IMR-90 (cell line): ENCODE results near the gene DDX10. TPM values are rescaled to one million over a fixed set of nuclear protein-coding genes. Genes with fewer than 3 reads are reported as not detected.

Source experiments
- ATAC-seq: fragments of 200-7000 bp; cut with Tn5 transposase; 2 replicates; pipeline ENCODE4 v1.9.1; 2020; ENCODE audit warnings: low read depth, mild to moderate bottlenecking, moderate library complexity
- BruUV-seq: library from RNA; stranded (reverse); fragments of 400-500 nt; replicated peaks from 2 replicates; lab custom pipeline; 2021; lab: Mats Ljungman, UMichigan
- CTCF ChIA-PET: fragments of 300-600 bp; formaldehyde crosslinking; extraction: SDS; loops from one replicate; lab custom pipeline; 2021; ENCODE audit warnings: antibody characterized with exemption; lab: Yijun Ruan, JAX
- POLR2A ChIA-PET: fragments of 300-600 bp; sonication (Branson Sonifier 250); formaldehyde crosslinking; loops from one replicate; lab custom pipeline; 2022; ENCODE audit warnings: antibody characterized with exemption; ENCODE audit not compliant: unreplicated experiment; lab: Charles Lee
- DNase-seq: peaks from one replicate; pipeline ENCODE4 v3.0.0; 2013
- H2AFZ ChIP-seq: replicated peaks from 2 replicates; pipeline ENCODE3; 2013; ENCODE audit warnings: low read length, mild to moderate bottlenecking; ENCODE audit not compliant: poor library complexity
- H2AK5ac ChIP-seq: 2 replicates; pipeline ENCODE4 v1.6.1; 2013; ENCODE audit warnings: low read depth, low read length, inconsistent platforms
- H2AK9ac ChIP-seq: replicated peaks from 2 replicates; pipeline ENCODE3; 2013; ENCODE audit warnings: mild to moderate bottlenecking, low read depth, low read length, moderate library complexity; ENCODE audit not compliant: poor library complexity
- H2BK120ac ChIP-seq: 2 replicates; pipeline ENCODE4 v1.6.1; 2013; ENCODE audit warnings: low read depth, low read length, inconsistent platforms
- H2BK15ac ChIP-seq: 3 replicates; pipeline ENCODE4 v1.6.1; 2013; ENCODE audit warnings: low read depth, low read length, inconsistent platforms
- H2BK20ac ChIP-seq: 2 replicates; pipeline ENCODE4 v1.6.1; 2013; ENCODE audit warnings: low read depth, mild to moderate bottlenecking, inconsistent platforms, low read length, moderate library complexity
- H2BK5ac ChIP-seq: 2 replicates; pipeline ENCODE4 v1.6.1; 2013; ENCODE audit warnings: mild to moderate bottlenecking, low read depth, low read length, inconsistent platforms; ENCODE audit not compliant: poor library complexity, severe bottlenecking
- H3K14ac ChIP-seq: replicated peaks from 2 replicates; pipeline ENCODE4 v1.6.1; 2013; ENCODE audit warnings: low read depth, low read length, inconsistent platforms
- H3K18ac ChIP-seq: 2 replicates; pipeline ENCODE4 v1.6.1; 2013; ENCODE audit warnings: low read depth, low read length, control low read depth
- H3K23ac ChIP-seq: 2 replicates; pipeline ENCODE4 v1.6.1; 2013; ENCODE audit warnings: low read depth, low read length, inconsistent platforms
- H3K27ac ChIP-seq: 2 replicates; pipeline ENCODE4 v1.5.1; 2013; ENCODE audit warnings: mild to moderate bottlenecking, control low read depth, low read length; ENCODE audit not compliant: insufficient read depth
- H3K27me3 ChIP-seq: 2 replicates; pipeline ENCODE4 v1.6.1; 2013; ENCODE audit warnings: low read length; ENCODE audit not compliant: control insufficient read depth, insufficient read depth
- H3K36me3 ChIP-seq: 2 replicates; pipeline ENCODE4 v1.6.1; 2013; ENCODE audit warnings: low read length, mixed read lengths; ENCODE audit not compliant: control insufficient read depth, insufficient read depth
- H3K4ac ChIP-seq: 2 replicates; pipeline ENCODE4 v1.6.1; 2013; ENCODE audit warnings: low read depth, low read length, inconsistent platforms
- H3K4me1 ChIP-seq: 2 replicates; pipeline ENCODE4 v1.6.1; 2013; ENCODE audit warnings: low read length, mixed read lengths; ENCODE audit not compliant: control insufficient read depth, insufficient read depth
- H3K4me2 ChIP-seq: 2 replicates; pipeline ENCODE4 v1.6.1; 2013; ENCODE audit warnings: low read depth, mild to moderate bottlenecking, control low read depth, low read length, moderate library complexity
- H3K4me3 ChIP-seq: 2 replicates; pipeline ENCODE4 v1.5.1; 2013; ENCODE audit warnings: low read depth, mild to moderate bottlenecking, control low read depth, low read length, moderate library complexity; ENCODE audit not compliant: insufficient read depth
- H3K56ac ChIP-seq: 2 replicates; pipeline ENCODE4 v1.6.1; 2013; ENCODE audit warnings: low read length, inconsistent platforms; ENCODE audit not compliant: insufficient read depth; ENCODE audit errors: extremely low read depth
- H3K79me1 ChIP-seq, 2 experiments: 2 replicates each; pipeline ENCODE4 v1.6.1; 2013; ENCODE audit warnings: low read length in 2 of 2, inconsistent platforms in 1 of 2, low read depth in 1 of 2
- H3K9ac ChIP-seq: 2 replicates; pipeline ENCODE4 v1.6.1; 2013; ENCODE audit warnings: low read depth, low read length, control low read depth
- H3K9me1 ChIP-seq: 2 replicates; pipeline ENCODE4 v1.6.1; 2013; ENCODE audit warnings: low read length, inconsistent platforms; ENCODE audit not compliant: insufficient read depth
- H3K9me3 ChIP-seq: 2 replicates; pipeline ENCODE4 v1.6.1; 2013; ENCODE audit warnings: low read length; ENCODE audit not compliant: control insufficient read depth, insufficient read depth
- H4K20me1 ChIP-seq: 2 replicates; pipeline ENCODE4 v1.6.1; 2013; ENCODE audit warnings: low read length, inconsistent platforms; ENCODE audit not compliant: insufficient read depth
- H4K5ac ChIP-seq: 2 replicates; pipeline ENCODE4 v1.6.1; 2013; ENCODE audit warnings: mild to moderate bottlenecking, low read depth, low read length, control low read depth
- H4K8ac ChIP-seq, 2 experiments: 2 replicates each; pipeline ENCODE4 v1.6.1; 2013; ENCODE audit warnings: low read depth in 2 of 2, low read length in 2 of 2, control low read depth in 1 of 2, inconsistent platforms in 1 of 2
- H4K91ac ChIP-seq: 2 replicates; pipeline ENCODE4 v1.6.1; 2013; ENCODE audit warnings: low read depth, low read length, inconsistent platforms; ENCODE audit not compliant: insufficient read depth
- CEBPB ChIP-seq: IDR thresholded peaks from 2 replicates; pipeline ENCODE4 v1.6.1; 2012; ENCODE audit warnings: low read depth, low read length, improper control_type of control experiment
- CHD1 ChIP-seq: IDR thresholded peaks from 2 replicates; pipeline ENCODE4 v1.6.1; 2012; ENCODE audit warnings: low read depth, low read length, improper control_type of control experiment
- CTCF ChIP-seq: conservative IDR thresholded peaks from 2 replicates; pipeline ENCODE4 v1.5.1; 2012; ENCODE audit warnings: mild to moderate bottlenecking, low read depth, low read length, improper control_type of control experiment
- FOS ChIP-seq: fragments of 150-350 bp; IDR thresholded peaks from 2 replicates; pipeline ENCODE4 v1.6.1; 2016; ENCODE audit warnings: low read depth, low read length
- MXI1 ChIP-seq: IDR thresholded peaks from 2 replicates; pipeline ENCODE4 v1.6.1; 2012; ENCODE audit warnings: low read depth, mild to moderate bottlenecking, low read length, moderate library complexity, borderline replicate concordance
- POLR2A ChIP-seq: IDR thresholded peaks from 2 replicates; pipeline ENCODE4 v1.6.1; 2012; ENCODE audit warnings: mild to moderate bottlenecking, low read depth, low read length
- RAD21 ChIP-seq: IDR thresholded peaks from 2 replicates; pipeline ENCODE4 v1.6.1; 2012; ENCODE audit warnings: low read length, improper control_type of control experiment
- RCOR1 ChIP-seq: IDR thresholded peaks from 2 replicates; pipeline ENCODE4 v1.6.1; 2012; ENCODE audit warnings: mild to moderate bottlenecking, low read length, improper control_type of control experiment; ENCODE audit not compliant: insufficient replicate concordance
- SMC3 ChIP-seq: fragments of 150-350 bp; IDR thresholded peaks from 2 replicates; pipeline ENCODE4 v1.6.1; 2016; ENCODE audit warnings: low read depth, mild to moderate bottlenecking, antibody characterized with exemption, low read length, moderate library complexity
- WGBS, 2 experiments: methylation state at CpG; one replicate each; pipeline versions ENCODE4 v1.1.5 to v1.1.7; 2013; ENCODE audit warnings: missing lambda C conversion rate in 2 of 2; ENCODE audit not compliant: insufficient read length in 1 of 2; ENCODE audit errors: extremely low coverage in 2 of 2; 5-methylcytosine and 5-hydroxymethylcytosine counted together
- dilution Hi-C: fragments of 300-500 bp; cut with HindIII; formaldehyde crosslinking; loops from one replicate; pipeline ENCODE4 v1.14.3; 2018; ENCODE audit warnings: low sequenced_read_pairs; ENCODE audit not compliant: unreplicated experiment
- in situ Hi-C: fragments of 300-500 bp; cut with MboI; formaldehyde crosslinking; loops from 3 replicates; pipeline ENCODE4 v1.14.3; 2019; ENCODE audit warnings: low sequenced_read_pairs, inconsistent platforms, mixed read lengths
- intact Hi-C: fragments of 100-400 bp; cut with micrococcal nuclease; formaldehyde crosslinking; loops from 2 replicates; pipeline ENCODE4 v1.10.0; 2022
- polyA plus RNA-seq, 3 experiments: library from polyadenylated mRNA; depleted of rRNA; stranded (reverse); fragments of >200 nt; gene quantifications; 2 replicates each; pipeline ENCODE4 v1.2.3, GENCODE V29; 2012; ENCODE audit warnings: low replicate concordance in 1 of 3
- total RNA-seq: library from RNA; depleted of rRNA; stranded (reverse); fragments of >200 nt; gene quantifications from 2 replicates; pipeline ENCODE4 v1.2.3, GENCODE V29; 2012

DDX10 gene
- total and polyA plus RNA-seq, 2 of the 4 experiments (the other 2 are of a cell fraction): 20.0 to 31.9 TPM

- H4K91ac ChIP-seq: no peak overlapping the region
- in situ Hi-C loops (no loop called here), dilution Hi-C loops (no loop called here), intact Hi-C loops (no loop called here)
- H3K4me1 ChIP-seq: peaks cover 12% of the 10 kb centered on the region
- DNase-seq: no peak
- no peak overlapping the region for H2AK5ac ChIP-seq
- H3K9me3 ChIP-seq: no peaks in the 10 kb centered on the region
- ATAC-seq: no peak
- TF ChIP-seq CEBPB: no peak
- no peak for TF ChIP-seq POLR2A
- no peak for TF ChIP-seq FOS
- no peak for TF ChIP-seq CHD1
- no peak for TF ChIP-seq RCOR1
- no peak for TF ChIP-seq SMC3
- TF ChIP-seq CTCF: no peak
- TF ChIP-seq RAD21: no peak
- no peak for TF ChIP-seq MXI1
- whole genome bisulfite sequencing, 2 experiments: 100% methylated on average over 1 of the region's 4 CpGs; no CpG with 5 or more reads in 1 of the 2 experiments
- no peak overlapping the region for H2BK120ac ChIP-seq
- no peak overlapping the region for H2BK20ac ChIP-seq
- H3K27ac ChIP-seq: no peak overlapping the region
- no peak overlapping the region for H4K5ac ChIP-seq
- no peak overlapping the region for H3K14ac ChIP-seq
- H3K18ac ChIP-seq: no peak overlapping the region
- no peak overlapping the region for H2AK9ac ChIP-seq
- H3K4me2 ChIP-seq: no peak overlapping the region
- H3K4ac ChIP-seq: no peak overlapping the region
- no peaks in the 10 kb centered on the region for H4K20me1 ChIP-seq
- H4K8ac ChIP-seq: no peak overlapping the region
- H2BK5ac ChIP-seq: no peak overlapping the region
- no TSS peak for BruUV-seq
- H3K27me3 ChIP-seq: no peaks in the 10 kb centered on the region
- no peak overlapping the region for H2BK15ac ChIP-seq
- no peak overlapping the region for H3K56ac ChIP-seq
- CTCF ChIA-PET: interaction anchor here (0.6 kb wide), 1 partner anchor 8 kb away, joined by 5 read pairs; no protein-coding TSS in a partner anchor
- H3K9ac ChIP-seq: no peak overlapping the region
- H3K23ac ChIP-seq: no peak overlapping the region
- H3K4me3 ChIP-seq: no peak overlapping the region
- no peaks in the 10 kb centered on the region for H3K79me1 ChIP-seq
- no peak overlapping the region for H2AFZ ChIP-seq
- POLR2A ChIA-PET: no interaction called here
- H3K9me1 ChIP-seq: peaks cover 18% of the 10 kb centered on the region
- H3K36me3 ChIP-seq: no peaks in the 10 kb centered on the region
Observed at GRCh38 chr11:108963118-108963517, 298.2 kb downstream of the DDX10 start.
